Loucy (cell line): ENCODE measurements around the gene PPP1R14B.
A peak's percentile ranks its signal among the peaks of the same experiment; 100 is the strongest.

Experiments
- H2AFZ ChIP-seq: fragments of 200-600 bp; sonication (generic); 2 replicates; pipeline ENCODE4 v1.6.0; 2016; ENCODE audit warnings: antibody characterized with exemption, mild to moderate bottlenecking, low read length, moderate library complexity
- H3F3A ChIP-seq: fragments of 200-600 bp; 2 replicates; pipeline ENCODE4 v1.6.0; 2016; ENCODE audit warnings: antibody characterized with exemption, low read depth, mild to moderate bottlenecking
- H3K27me3 ChIP-seq: fragments of 200-600 bp; sonication (generic); 2 replicates; pipeline ENCODE4 v1.6.1; 2014; ENCODE audit warnings: low read length, mild to moderate bottlenecking; ENCODE audit not compliant: insufficient read depth, poor library complexity, severe bottlenecking
- H3K36me3 ChIP-seq: fragments of 200-600 bp; sonication (generic); 2 replicates; pipeline ENCODE4 v1.6.1; 2016; ENCODE audit warnings: low read length; ENCODE audit not compliant: insufficient read depth
- H3K4me1 ChIP-seq: fragments of 200-600 bp; sonication (generic); 2 replicates; pipeline ENCODE4 v1.5.1; 2014; ENCODE audit warnings: low read length, mild to moderate bottlenecking; ENCODE audit not compliant: insufficient read depth, poor library complexity, severe bottlenecking
- H3K4me2 ChIP-seq: fragments of 200-600 bp; sonication (generic); 2 replicates; pipeline ENCODE4 v1.6.0; 2014; ENCODE audit warnings: antibody characterized with exemption, low read length, low read depth, mild to moderate bottlenecking; ENCODE audit not compliant: poor library complexity, severe bottlenecking
- H3K4me3 ChIP-seq: fragments of 200-600 bp; sonication (generic); 2 replicates; pipeline ENCODE4 v1.5.1; 2014; ENCODE audit warnings: low read length, mild to moderate bottlenecking, mixed read lengths; ENCODE audit not compliant: poor library complexity, severe bottlenecking
- H3K79me2 ChIP-seq: fragments of 200-600 bp; sonication (generic); 2 replicates; pipeline ENCODE4 v1.6.1; 2014; ENCODE audit warnings: low read length; ENCODE audit not compliant: insufficient read depth
- H3K9ac ChIP-seq: fragments of 200-600 bp; sonication (generic); 2 replicates; pipeline ENCODE4 v1.6.0; 2014; ENCODE audit warnings: mild to moderate bottlenecking, low read depth, low read length, moderate library complexity; ENCODE audit not compliant: poor library complexity, severe bottlenecking
- H3K9me2 ChIP-seq: fragments of 200-600 bp; sonication (generic); replicated peaks from 2 replicates; pipeline ENCODE4 v1.6.1; 2016; ENCODE audit warnings: low read depth, low read length, mixed read lengths
- H3K9me3 ChIP-seq: fragments of 200-600 bp; sonication (generic); 2 replicates; pipeline ENCODE4 v1.6.1; 2014; ENCODE audit warnings: mild to moderate bottlenecking, antibody characterized with exemption, low read length, low read depth; ENCODE audit not compliant: insufficient read depth
- H4K20me1 ChIP-seq: fragments of 200-600 bp; sonication (generic); 2 replicates; pipeline ENCODE4 v1.6.0; 2014; ENCODE audit warnings: antibody characterized with exemption, low read length, mild to moderate bottlenecking; ENCODE audit not compliant: insufficient read depth, poor library complexity, severe bottlenecking
- CTCF ChIP-seq: fragments of 200-600 bp; sonication (generic); conservative IDR thresholded peaks from 2 replicates; pipeline ENCODE4 v1.5.1; 2014; ENCODE audit warnings: mild to moderate bottlenecking, antibody characterized with exemption, low read length
- EZH2phosphoT487 ChIP-seq: fragments of 200-600 bp; IDR thresholded peaks from 2 replicates; pipeline ENCODE4 v1.6.1; 2018; ENCODE audit warnings: antibody characterized with exemption, mild to moderate bottlenecking, moderate library complexity, borderline replicate concordance

PPP1R14B gene

GRCh38 chr11:64284048-64284961, 37.6 kb upstream of the PPP1R14B start, which contains the start of gene BAD:
Gene BAD, minus strand, starts transcription at chr11:64284665. Its CDS starts 297 bp downstream, at chr11:64284368.
- Histone ChIP-seq H3K4me3 (peak within 1 kb of the TSS; percentile 99), H3K79me2 (peaks cover 10% of the 10 kb centered on the region; the same call in 1 of the 2 replicates), H3F3A (no peaks in the 10 kb centered on the region), H3K4me2 (peak within 1 kb of the TSS; percentile 96), H3K9ac (peak within 1 kb of the TSS; percentile 87), H3K9me3 (no peaks in the 10 kb centered on the region), H2AFZ (peak within 1 kb of the TSS; percentile 95), H3K27me3 (no peaks in the 10 kb centered on the region), H3K9me2 (no peaks in the 10 kb centered on the region), H3K4me1 (peaks cover 8% of the 10 kb centered on the region), H4K20me1 (no peaks in the 10 kb centered on the region), H3K36me3 (no peaks in the 10 kb centered on the region)
- no peak for TF ChIP-seq EZH2phosphoT487
- no peak for TF ChIP-seq CTCF

- H3K27me3 ChIP-seq = no peaks in the 10 kb centered on the region
- H3K79me2 ChIP-seq = peaks cover 10% of the 10 kb centered on the region; the same call in 1 of the 2 replicates
- H3K4me1 ChIP-seq = peaks cover 8% of the 10 kb centered on the region
- H3K36me3 ChIP-seq = no peaks in the 10 kb centered on the region
- H4K20me1 ChIP-seq = no peaks in the 10 kb centered on the region
- H3K4me2 ChIP-seq = peak overlapping the region; percentile 96
- no peak for TF ChIP-seq CTCF
- no peak for TF ChIP-seq EZH2phosphoT487
- no peaks in the 10 kb centered on the region for H3K9me2 ChIP-seq
- H3K9me3 ChIP-seq = no peaks in the 10 kb centered on the region
- no peak overlapping the region for H2AFZ ChIP-seq
- H3K4me3 ChIP-seq = no peak overlapping the region
- H3F3A ChIP-seq = no peaks in the 10 kb centered on the region
- no peak overlapping the region for H3K9ac ChIP-seq
Measured at GRCh38 chr11:64283092-64283491, 36.3 kb upstream of the PPP1R14B start.

- H2AFZ ChIP-seq = no peak overlapping the region
- no peaks in the 10 kb centered on the region for H4K20me1 ChIP-seq
- no peaks in the 10 kb centered on the region for H3F3A ChIP-seq
- no peak overlapping the region for H3K9ac ChIP-seq
- no peak overlapping the region for H3K4me2 ChIP-seq
- no peaks in the 10 kb centered on the region for H3K27me3 ChIP-seq
- H3K4me1 ChIP-seq = peaks cover 8% of the 10 kb centered on the region
- TF ChIP-seq EZH2phosphoT487 = no peak
- no peak for TF ChIP-seq CTCF
- no peaks in the 10 kb centered on the region for H3K9me2 ChIP-seq
- H3K36me3 ChIP-seq = no peaks in the 10 kb centered on the region
- peaks cover 10% of the 10 kb centered on the region; the same call in 1 of the 2 replicates for H3K79me2 ChIP-seq
- H3K4me3 ChIP-seq = no peak overlapping the region
- H3K9me3 ChIP-seq = no peaks in the 10 kb centered on the region
Measured at GRCh38 chr11:64281957-64282770, 35.4 kb upstream of the PPP1R14B start.
